ENCODE data around the gene CTNNA2.

DNA sequence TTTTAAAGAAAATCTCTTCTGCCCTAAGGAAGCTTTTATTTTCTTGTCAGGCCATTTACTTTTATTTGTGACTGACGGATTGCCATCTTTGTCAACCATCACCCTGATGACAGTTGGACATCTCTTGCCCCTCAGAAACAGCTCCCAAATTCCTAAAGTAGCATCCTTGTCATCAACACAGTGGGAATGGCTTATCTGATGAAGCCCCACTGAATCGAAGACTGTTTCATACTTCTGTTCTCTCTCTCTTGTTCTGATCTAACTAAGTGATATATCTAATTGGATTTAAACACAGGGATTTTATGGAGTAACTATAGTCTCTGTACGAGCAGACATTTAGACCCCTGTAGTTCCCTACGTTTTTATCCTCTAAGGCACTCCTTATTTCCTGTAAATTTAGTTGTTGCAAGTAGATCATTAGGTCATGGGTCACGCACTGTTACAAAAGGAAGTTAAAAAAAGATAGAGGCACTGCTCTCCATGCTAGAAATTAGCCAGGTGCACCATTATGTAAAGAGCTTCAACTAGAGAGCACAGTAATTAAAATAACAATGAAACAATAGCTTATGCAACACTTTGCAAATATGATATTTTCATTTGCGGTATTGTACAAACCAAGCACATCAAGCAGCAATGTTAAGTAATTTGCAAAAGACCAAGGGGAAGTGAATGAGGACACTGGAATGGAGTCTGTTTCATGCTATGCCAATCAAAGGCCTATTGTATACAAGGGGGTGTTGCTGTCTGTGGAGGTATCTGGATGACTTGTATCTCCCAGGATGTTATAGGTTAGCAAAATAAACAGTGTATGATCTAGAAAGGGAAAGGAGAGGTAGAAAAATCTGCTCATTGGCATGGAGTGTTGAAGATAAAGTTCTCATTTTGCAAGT lies 507.0 kb downstream of the CTNNA2 start:
- TF ChIP-seq, protein P1, sequence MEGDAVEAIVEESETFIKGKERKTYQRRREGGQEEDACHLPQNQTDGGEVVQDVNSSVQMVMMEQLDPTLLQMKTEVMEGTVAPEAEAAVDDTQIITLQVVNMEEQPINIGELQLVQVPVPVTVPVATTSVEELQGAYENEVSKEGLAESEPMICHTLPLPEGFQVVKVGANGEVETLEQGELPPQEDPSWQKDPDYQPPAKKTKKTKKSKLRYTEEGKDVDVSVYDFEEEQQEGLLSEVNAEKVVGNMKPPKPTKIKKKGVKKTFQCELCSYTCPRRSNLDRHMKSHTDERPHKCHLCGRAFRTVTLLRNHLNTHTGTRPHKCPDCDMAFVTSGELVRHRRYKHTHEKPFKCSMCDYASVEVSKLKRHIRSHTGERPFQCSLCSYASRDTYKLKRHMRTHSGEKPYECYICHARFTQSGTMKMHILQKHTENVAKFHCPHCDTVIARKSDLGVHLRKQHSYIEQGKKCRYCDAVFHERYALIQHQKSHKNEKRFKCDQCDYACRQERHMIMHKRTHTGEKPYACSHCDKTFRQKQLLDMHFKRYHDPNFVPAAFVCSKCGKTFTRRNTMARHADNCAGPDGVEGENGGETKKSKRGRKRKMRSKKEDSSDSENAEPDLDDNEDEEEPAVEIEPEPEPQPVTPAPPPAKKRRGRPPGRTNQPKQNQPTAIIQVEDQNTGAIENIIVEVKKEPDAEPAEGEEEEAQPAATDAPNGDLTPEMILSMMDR (IDR thresholded peaks at IDR 0.05): no peak
- no peak for TF ChIP-seq POLR2A (IDR thresholded peaks at IDR 0.05)
